WTC11 (cell line): Measurements from ENCODE around the gene SVBP. TPM values are rescaled to one million over a fixed set of nuclear protein-coding genes. Genes with fewer than 3 reads are reported as not detected.

Experiments
- ATAC-seq: fragments of 200-7000 bp; cut with Tn5 transposase; 2 replicates; pipeline ENCODE4 v1.10.0; 2021; ENCODE audit warnings: mild to moderate bottlenecking, moderate library complexity
- CTCF ChIA-PET: fragments of 300-600 bp; sonication (Branson Sonifier 250); formaldehyde crosslinking; loops from one replicate; lab custom pipeline; 2021; ENCODE audit warnings: antibody characterized with exemption; lab: Charles Lee
- POLR2A ChIA-PET: fragments of 350-600 bp; sonication (Branson Sonifier 250); formaldehyde crosslinking; loops from one replicate; lab custom pipeline; 2021; ENCODE audit warnings: antibody characterized with exemption; lab: Charles Lee
- DNase-seq: peaks from one replicate; pipeline ENCODE4 v3.0.0; 2021; ENCODE audit warnings: low spot score
- H3K27ac Mint-ChIP-seq: 2 replicates; pipeline ENCODE4 v1.8.0; 2021; ENCODE audit warnings: mixed read lengths
- H3K27me3 Mint-ChIP-seq: 2 replicates; pipeline ENCODE4 v1.8.0; 2021; ENCODE audit warnings: low read depth, mild to moderate bottlenecking, moderate library complexity, mixed read lengths
- H3K36me3 Mint-ChIP-seq: 2 replicates; pipeline ENCODE4 v1.8.0; 2021; ENCODE audit warnings: mixed read lengths
- H3K4me1 Mint-ChIP-seq: 2 replicates; pipeline ENCODE4 v1.8.0; 2022; ENCODE audit warnings: mixed read lengths
- H3K4me3 Mint-ChIP-seq: 2 replicates; pipeline ENCODE4 v1.8.0; 2021; ENCODE audit warnings: mild to moderate bottlenecking, moderate library complexity, mixed read lengths
- H3K9me3 Mint-ChIP-seq: 2 replicates; pipeline ENCODE4 v1.8.0; 2021; ENCODE audit warnings: mixed read lengths
- FOXJ3 ChIP-seq: sonication (generic); formaldehyde crosslinking; IDR thresholded peaks from 2 replicates; pipeline ENCODE4 v1.9.0; 2021; ENCODE audit warnings: missing genetic modification reagents, mild to moderate bottlenecking, borderline replicate concordance
- SMAD4 ChIP-seq: sonication (generic); formaldehyde crosslinking; IDR thresholded peaks from 2 replicates; pipeline ENCODE4 v1.8.0; 2022; ENCODE audit warnings: mild to moderate bottlenecking, missing genetic modification reagents
- TCF7 ChIP-seq: sonication (generic); formaldehyde crosslinking; IDR thresholded peaks from 2 replicates; pipeline ENCODE4 v1.8.0; 2022; ENCODE audit warnings: mild to moderate bottlenecking, low read depth, missing genetic modification reagents, moderate library complexity
- total RNA-seq: library from RNA; stranded (reverse); gene quantifications from 3 replicates; pipeline ENCODE4 v1.2.3, GENCODE V29; 2021
- TF ChIP-seq, protein P1 (sequence below): sonication (generic); formaldehyde crosslinking; IDR thresholded peaks from 2 replicates; pipeline ENCODE4 v1.8.1; 2022; ENCODE audit warnings: low read depth, missing genetic modification reagents, borderline replicate concordance
- TF ChIP-seq, protein P2 (sequence below): sonication (generic); formaldehyde crosslinking; IDR thresholded peaks from 2 replicates; pipeline ENCODE4 v1.8.0; 2022; ENCODE audit warnings: mild to moderate bottlenecking, missing genetic modification reagents

SVBP gene
- total RNA-seq, 1 experiment from 2014 or later: 28.7 TPM

GRCh38 chr1:42757892-42758275, 59.3 kb downstream of the SVBP start:
- no peak overlapping the region for H3K4me3 Mint-ChIP-seq
- DNase-seq: no peak
- POLR2A ChIA-PET: interaction anchor here (1.8 kb wide), 1 partner anchor 9 kb away, joined by 9 read pairs; the partner anchor contains the start of genes C1orf50 and P3H1
- H3K36me3 Mint-ChIP-seq: peaks cover 65% of the 10 kb centered on the region
- no peak for ATAC-seq
- CTCF ChIA-PET: interaction anchor here (0.8 to 2.1 kb wide), 11 partner anchors 9 to 584 kb away, joined by 3 to 42 read pairs (median 5); partner anchors contain the start of genes C1orf50, CLDN19 and P3H1
- peaks cover 2% of the 10 kb centered on the region for H3K4me1 Mint-ChIP-seq
- TF ChIP-seq, protein P1, sequence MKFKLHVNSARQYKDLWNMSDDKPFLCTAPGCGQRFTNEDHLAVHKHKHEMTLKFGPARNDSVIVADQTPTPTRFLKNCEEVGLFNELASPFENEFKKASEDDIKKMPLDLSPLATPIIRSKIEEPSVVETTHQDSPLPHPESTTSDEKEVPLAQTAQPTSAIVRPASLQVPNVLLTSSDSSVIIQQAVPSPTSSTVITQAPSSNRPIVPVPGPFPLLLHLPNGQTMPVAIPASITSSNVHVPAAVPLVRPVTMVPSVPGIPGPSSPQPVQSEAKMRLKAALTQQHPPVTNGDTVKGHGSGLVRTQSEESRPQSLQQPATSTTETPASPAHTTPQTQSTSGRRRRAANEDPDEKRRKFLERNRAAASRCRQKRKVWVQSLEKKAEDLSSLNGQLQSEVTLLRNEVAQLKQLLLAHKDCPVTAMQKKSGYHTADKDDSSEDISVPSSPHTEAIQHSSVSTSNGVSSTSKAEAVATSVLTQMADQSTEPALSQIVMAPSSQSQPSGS (CRISPR knock-in tag): no peak
- TF ChIP-seq FOXJ3 (CRISPR knock-in tag): no peak
- TF ChIP-seq SMAD4 (CRISPR knock-in tag): no peak
- no peak for TF ChIP-seq TCF7 (CRISPR knock-in tag)
- TF ChIP-seq, protein P2, sequence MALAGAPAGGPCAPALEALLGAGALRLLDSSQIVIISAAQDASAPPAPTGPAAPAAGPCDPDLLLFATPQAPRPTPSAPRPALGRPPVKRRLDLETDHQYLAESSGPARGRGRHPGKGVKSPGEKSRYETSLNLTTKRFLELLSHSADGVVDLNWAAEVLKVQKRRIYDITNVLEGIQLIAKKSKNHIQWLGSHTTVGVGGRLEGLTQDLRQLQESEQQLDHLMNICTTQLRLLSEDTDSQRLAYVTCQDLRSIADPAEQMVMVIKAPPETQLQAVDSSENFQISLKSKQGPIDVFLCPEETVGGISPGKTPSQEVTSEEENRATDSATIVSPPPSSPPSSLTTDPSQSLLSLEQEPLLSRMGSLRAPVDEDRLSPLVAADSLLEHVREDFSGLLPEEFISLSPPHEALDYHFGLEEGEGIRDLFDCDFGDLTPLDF (CRISPR knock-in tag): no peak
- peaks cover 3% of the 10 kb centered on the region for H3K9me3 Mint-ChIP-seq
- H3K27ac Mint-ChIP-seq: no peak overlapping the region
- no peaks in the 10 kb centered on the region for H3K27me3 Mint-ChIP-seq

Other genes starting within 250 kb of the SVBP start
- gene PPIH, start 159.0 kb downstream of the SVBP start, total RNA-seq: 68.5 to 73.1 TPM (median 69.3 TPM) in 3 replicates
- 1,098 to 1,172 TPM (median 1,151 TPM) in 3 replicates for gene YBX1, start 135.0 kb downstream of the SVBP start, total RNA-seq
- 8.1 to 15.9 TPM (median 14.7 TPM) in 3 replicates for gene CLDN19, start 77.2 kb downstream of the SVBP start, total RNA-seq
- 78.1 to 95.1 TPM (median 80.3 TPM) in 3 replicates for gene P3H1, start 50.4 kb downstream of the SVBP start, total RNA-seq
- gene C1orf50, start 50.1 kb downstream of the SVBP start, total RNA-seq: 5.1 to 6.3 TPM (median 5.3 TPM) in 3 replicates
- 0.57 to 0.85 TPM (median 0.73 TPM) in 3 replicates for gene TMEM269, start 32.4 kb downstream of the SVBP start, total RNA-seq
- gene ERMAP, start 275 bp downstream of the SVBP start, total RNA-seq: 2.6 to 4.2 TPM (median 3.1 TPM) in 3 replicates
- gene ZNF691, start 29.2 kb upstream of the SVBP start, total RNA-seq: 16.6 to 18.5 TPM (median 18.0 TPM) in 3 replicates
- gene SLC2A1, start 141.5 kb upstream of the SVBP start, total RNA-seq: 215 to 415 TPM (median 396 TPM) in 3 replicates